Hepatocyte (in vitro differentiated cells): Measurements from ENCODE around the gene CLEC16A. TPM values are rescaled to one million over a fixed set of nuclear protein-coding genes. Genes with fewer than 3 reads are reported as not detected.
A peak's percentile ranks its signal among the peaks of the same experiment; 100 is the strongest.

Source experiments
- DNase-seq: peaks from one replicate; pipeline ENCODE4 v3.0.0-alpha.2; 2016; ENCODE audit warnings: low spot score
- H2AFZ ChIP-seq: fragments of 200-600 bp; sonication (generic); 2 replicates; pipeline ENCODE4 v1.6.0; 2016; ENCODE audit warnings: antibody characterized with exemption, mild to moderate bottlenecking
- H3K27ac ChIP-seq: fragments of 200-600 bp; sonication (generic); 2 replicates; pipeline ENCODE4 v1.5.1; 2016; ENCODE audit warnings: mild to moderate bottlenecking
- H3K27me3 ChIP-seq: fragments of 200-600 bp; sonication (generic); 2 replicates; pipeline ENCODE4 v1.6.1; 2016
- H3K36me3 ChIP-seq: fragments of 200-600 bp; sonication (generic); replicated peaks from 2 replicates; pipeline ENCODE4 v1.5.1; 2016; ENCODE audit warnings: low read depth; ENCODE audit not compliant: insufficient read depth
- H3K4me1 ChIP-seq: fragments of 200-600 bp; sonication (generic); 2 replicates; pipeline ENCODE4 v1.5.1; 2016; ENCODE audit warnings: mild to moderate bottlenecking, moderate library complexity; ENCODE audit not compliant: insufficient read depth
- H3K4me2 ChIP-seq: fragments of 200-600 bp; sonication (generic); 2 replicates; pipeline ENCODE4 v1.6.0; 2016
- H3K4me3 ChIP-seq: fragments of 200-600 bp; sonication (generic); 2 replicates; pipeline ENCODE4 v1.5.1; 2016; ENCODE audit warnings: mild to moderate bottlenecking
- H3K79me2 ChIP-seq: fragments of 200-600 bp; sonication (generic); 2 replicates; pipeline ENCODE4 v1.6.0; 2017; ENCODE audit warnings: mild to moderate bottlenecking
- H3K9me2 ChIP-seq: fragments of 200-600 bp; sonication (generic); replicated peaks from 2 replicates; pipeline ENCODE4 v1.6.0; 2017; ENCODE audit warnings: mild to moderate bottlenecking; ENCODE audit not compliant: insufficient read depth
- H3K9me3 ChIP-seq: fragments of 200-600 bp; sonication (generic); 2 replicates; pipeline ENCODE4 v1.5.1; 2016; ENCODE audit warnings: low read depth, mild to moderate bottlenecking
- H4K20me1 ChIP-seq: fragments of 200-600 bp; sonication (generic); 2 replicates; pipeline ENCODE4 v1.6.0; 2016; ENCODE audit warnings: mild to moderate bottlenecking; ENCODE audit not compliant: insufficient read depth, poor library complexity, severe bottlenecking
- CTCF ChIP-seq: fragments of 200-600 bp; sonication (generic); IDR thresholded peaks from 2 replicates; pipeline ENCODE4 v1.5.1; 2016; ENCODE audit warnings: antibody characterized with exemption, mild to moderate bottlenecking; ENCODE audit not compliant: poor library complexity
- EZH2 ChIP-seq: fragments of 200-600 bp; sonication (generic); IDR thresholded peaks from 2 replicates; pipeline ENCODE4 v1.6.1; 2016; ENCODE audit warnings: antibody characterized with exemption, mild to moderate bottlenecking, borderline replicate concordance
- EZH2phosphoT487 ChIP-seq: fragments of 200-600 bp; sonication (generic); IDR thresholded peaks from one replicate; pipeline ENCODE4 v1.6.1; 2018; ENCODE audit warnings: antibody characterized with exemption, mild to moderate bottlenecking, low read depth, moderate library complexity; ENCODE audit not compliant: unreplicated experiment, severe bottlenecking
- WGBS: methylation state at CpG from one replicate; pipeline ENCODE4 v1.1.6; 2016; ENCODE audit warnings: low lambda C conversion rate; ENCODE audit errors: missing lambda C conversion rate; 5-methylcytosine and 5-hydroxymethylcytosine counted together
- polyA plus RNA-seq: library from polyadenylated mRNA; unstranded; fragments of >200 nt; fragmentation: Nextera tagmentation; extraction: Ambion mirVana; gene quantifications from 2 replicates; pipeline ENCODE4 v1.2.1, GENCODE V29; 2016
- total RNA-seq: library from RNA; depleted of rRNA; stranded (reverse); fragments of >200 nt; gene quantifications from 2 replicates; pipeline ENCODE4 v1.2.3, GENCODE V29; 2014

The CLEC16A gene
- total and polyA plus RNA-seq, 2 experiments from 2014 or later: 22.3 to 22.6 TPM

GRCh38 chr16:11104168-11105037, 160.0 kb downstream of the CLEC16A start:
- no peak for TF ChIP-seq CTCF
- TF ChIP-seq EZH2phosphoT487: no peak
- TF ChIP-seq EZH2: no peak
- no peak overlapping the region for H2AFZ ChIP-seq
- no peaks in the 10 kb centered on the region for H3K79me2 ChIP-seq
- 68% methylated on average over 4 of the region's 4 CpGs for WGBS
- no peak overlapping the region for H3K4me3 ChIP-seq
- H3K4me2 ChIP-seq: peak overlapping the region; percentile 44
- H3K27ac ChIP-seq: peak overlapping the region; percentile 67
- H3K36me3 ChIP-seq: no peaks in the 10 kb centered on the region
- H4K20me1 ChIP-seq: no peaks in the 10 kb centered on the region
- H3K9me2 ChIP-seq: no peaks in the 10 kb centered on the region
- DNase-seq: no peak
- no peaks in the 10 kb centered on the region for H3K9me3 ChIP-seq
- H3K4me1 ChIP-seq: peaks cover 46% of the 10 kb centered on the region
- H3K27me3 ChIP-seq: no peaks in the 10 kb centered on the region

DNA sequence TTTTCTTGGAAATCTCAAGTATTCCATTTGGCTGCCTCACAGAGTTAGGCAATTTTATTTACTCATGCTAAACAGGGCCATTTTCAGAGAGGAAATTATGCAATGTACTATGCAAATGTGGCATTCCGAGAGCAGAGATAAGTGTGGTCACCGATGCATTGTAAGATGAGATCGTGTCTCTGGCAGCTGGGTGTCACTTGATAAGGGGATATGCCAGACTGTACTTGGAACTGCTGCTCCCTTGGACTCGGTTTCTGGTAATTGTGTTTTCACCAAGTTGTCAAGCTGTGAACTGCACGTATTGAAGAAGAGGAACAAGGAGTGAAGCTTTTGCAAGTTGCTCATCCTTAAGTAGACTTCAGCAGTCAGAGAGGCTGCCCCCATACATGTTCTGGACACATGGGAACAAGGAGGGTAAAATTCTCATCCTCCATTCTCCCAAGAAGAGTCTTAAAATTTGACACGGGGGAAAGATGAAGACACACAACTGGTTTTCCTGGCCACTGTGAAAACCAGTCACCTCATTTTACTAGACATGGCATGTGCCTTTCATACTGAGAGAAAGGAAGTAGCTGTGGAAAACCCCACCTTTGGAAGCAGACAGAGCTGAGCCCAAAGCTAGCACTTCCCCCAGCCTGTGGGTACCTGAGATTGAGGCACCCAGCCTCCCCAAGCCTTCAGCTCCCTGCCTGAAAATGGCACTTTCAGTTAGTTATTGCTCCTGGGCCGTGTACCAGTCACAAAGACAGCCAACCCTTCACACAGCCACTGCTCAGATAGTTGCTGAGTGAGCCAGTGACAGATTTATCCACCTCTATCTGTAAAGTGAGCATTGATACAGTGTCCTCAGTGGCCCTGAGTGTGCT, 160.9 kb downstream of the CLEC16A start:
- H3K4me1 ChIP-seq: peaks cover 43% of the 10 kb centered on the region
- WGBS: 25% methylated on average over 7 of the region's 7 CpGs
- H3K4me2 ChIP-seq: peak overlapping the region; percentile 9
- no peaks in the 10 kb centered on the region for H3K27me3 ChIP-seq
- H3K79me2 ChIP-seq: no peaks in the 10 kb centered on the region
- peak overlapping the region; percentile 67 for H3K27ac ChIP-seq
- no peaks in the 10 kb centered on the region for H3K36me3 ChIP-seq
- no peaks in the 10 kb centered on the region for H4K20me1 ChIP-seq
- H3K4me3 ChIP-seq: no peak overlapping the region
- H3K9me3 ChIP-seq: no peaks in the 10 kb centered on the region
- no peak overlapping the region for H2AFZ ChIP-seq
- no peak for TF ChIP-seq EZH2
- TF ChIP-seq CTCF: no peak
- TF ChIP-seq EZH2phosphoT487: no peak
- H3K9me2 ChIP-seq: no peaks in the 10 kb centered on the region
- peak; percentile 78 for DNase-seq

DNA sequence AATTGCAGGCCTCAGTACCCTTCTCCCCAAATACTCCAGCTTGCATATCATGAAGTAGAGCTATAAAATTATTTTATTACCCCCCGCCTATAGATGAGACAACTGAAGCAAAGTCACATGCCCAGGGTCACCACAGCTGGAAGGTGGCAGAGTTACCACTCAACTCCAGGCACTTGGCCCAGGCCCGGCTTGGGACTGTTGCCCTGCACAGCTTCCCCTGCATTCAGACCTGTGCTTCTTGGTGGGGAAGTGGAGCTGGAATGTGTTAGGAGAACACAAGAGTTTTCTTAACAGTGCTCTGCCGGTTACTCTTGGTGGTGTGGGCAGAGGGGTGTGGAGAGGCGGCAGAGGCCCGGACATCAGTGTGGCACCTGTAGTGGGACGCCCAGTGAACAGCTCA, 162.4 kb downstream of the CLEC16A start:
- H3K9me2 ChIP-seq: no peaks in the 10 kb centered on the region
- H3K27ac ChIP-seq: no peak overlapping the region
- no peaks in the 10 kb centered on the region for H3K9me3 ChIP-seq
- TF ChIP-seq EZH2 (no peak), EZH2phosphoT487 (no peak)
- H4K20me1 ChIP-seq: no peaks in the 10 kb centered on the region
- H2AFZ ChIP-seq: no peak overlapping the region
- no peaks in the 10 kb centered on the region for H3K27me3 ChIP-seq
- H3K36me3 ChIP-seq: no peaks in the 10 kb centered on the region
- H3K4me2 ChIP-seq: no peak overlapping the region
- H3K4me3 ChIP-seq: no peak overlapping the region
- peaks cover 29% of the 10 kb centered on the region for H3K4me1 ChIP-seq
- WGBS: 95% methylated on average over 6 of the region's 6 CpGs
- no peak for DNase-seq
- no peaks in the 10 kb centered on the region for H3K79me2 ChIP-seq
